Calu3 (cell line): ENCODE results near the gene PSKH1. TPM values are rescaled to one million over a fixed set of nuclear protein-coding genes. Genes with fewer than 3 reads are reported as not detected.

Experiments used
- BruUV-seq: library from RNA; stranded (reverse); fragments of 400-500 nt; replicated peaks from 2 replicates; lab custom pipeline; 2021; lab: Mats Ljungman, UMichigan
- CTCF ChIA-PET: fragments of 300-600 bp; sonication (Branson Sonifier 250); formaldehyde crosslinking; loops from one replicate; lab custom pipeline; 2022; ENCODE audit warnings: antibody characterized with exemption; lab: Charles Lee
- DNase-seq: peaks from one replicate; pipeline ENCODE4 v3.0.0; 2022
- H3K27ac Mint-ChIP-seq: one replicate; pipeline ENCODE4 v1.8.0; 2022; ENCODE audit warnings: mixed read lengths; ENCODE audit not compliant: unreplicated experiment
- H3K27me3 Mint-ChIP-seq: one replicate; pipeline ENCODE4 v1.8.0; 2022; ENCODE audit warnings: mixed read lengths; ENCODE audit not compliant: unreplicated experiment
- H3K36me3 Mint-ChIP-seq: one replicate; pipeline ENCODE4 v1.8.0; 2022; ENCODE audit warnings: mild to moderate bottlenecking, moderate library complexity, mixed read lengths; ENCODE audit not compliant: insufficient read depth, unreplicated experiment
- H3K4me1 Mint-ChIP-seq: one replicate; pipeline ENCODE4 v1.8.0; 2022; ENCODE audit warnings: mild to moderate bottlenecking, low read depth, mixed read lengths; ENCODE audit not compliant: unreplicated experiment
- H3K4me3 Mint-ChIP-seq: one replicate; pipeline ENCODE4 v1.8.0; 2022; ENCODE audit warnings: mild to moderate bottlenecking, low read depth, moderate library complexity, mixed read lengths; ENCODE audit not compliant: unreplicated experiment
- H3K9me3 Mint-ChIP-seq: one replicate; pipeline ENCODE4 v1.8.0; 2022; ENCODE audit warnings: low read depth, mixed read lengths; ENCODE audit not compliant: unreplicated experiment
- CTCF ChIP-seq: fragments of 200-600 bp; IDR thresholded peaks from one replicate; pipeline ENCODE4 v1.8.0; 2022; ENCODE audit warnings: antibody characterized with exemption; ENCODE audit not compliant: unreplicated experiment
- intact Hi-C: fragments of 100-400 bp; cut with micrococcal nuclease; formaldehyde crosslinking; loops from one replicate; pipeline ENCODE4 v1.10.0; 2022; ENCODE audit not compliant: unreplicated experiment
- total RNA-seq: library from RNA; stranded (reverse); gene quantifications from 2 replicates; pipeline ENCODE4 v1.2.3, GENCODE V29; 2022

The PSKH1 gene
- total RNA-seq, 1 experiment from 2014 or later: 41.7 TPM

- peak overlapping the region; percentile 85 for H3K4me3 Mint-ChIP-seq
- peaks cover 23% of the 10 kb centered on the region for H3K4me1 Mint-ChIP-seq
- intact Hi-C loops: no loop called here
- peak; percentile 13 for DNase-seq
- H3K27me3 Mint-ChIP-seq: no peaks in the 10 kb centered on the region
- H3K27ac Mint-ChIP-seq: peak overlapping the region; percentile 45
- peaks cover 36% of the 10 kb centered on the region for H3K36me3 Mint-ChIP-seq
- TF ChIP-seq CTCF: no peak
- no peaks in the 10 kb centered on the region for H3K9me3 Mint-ChIP-seq
- TSS peak; percentile 53 for BruUV-seq
- CTCF ChIA-PET: no interaction called here
These were observed 74.3 kb downstream of the PSKH1 start for GRCh38 chr16:67967183-67967957.

- H3K4me1 Mint-ChIP-seq: peaks cover 23% of the 10 kb centered on the region
- TF ChIP-seq CTCF: no peak
- CTCF ChIA-PET: no interaction called here
- no peaks in the 10 kb centered on the region for H3K27me3 Mint-ChIP-seq
- H3K27ac Mint-ChIP-seq: peak overlapping the region; percentile 45
- H3K4me3 Mint-ChIP-seq: peak overlapping the region; percentile 85
- no TSS peak for BruUV-seq
- H3K36me3 Mint-ChIP-seq: peaks cover 36% of the 10 kb centered on the region
- DNase-seq: peak; percentile 40
- intact Hi-C loops: no loop called here
- H3K9me3 Mint-ChIP-seq: no peaks in the 10 kb centered on the region
These were observed 74.9 kb downstream of the PSKH1 start for GRCh38 chr16:67967958-67968399.

- TF ChIP-seq CTCF: no peak
- Mint-ChIP-seq H3K36me3 (peaks cover 36% of the 10 kb centered on the region), H3K27ac (peak within 1 kb of the TSS; percentile 69), H3K27me3 (no peaks in the 10 kb centered on the region), H3K4me3 (peak within 1 kb of the TSS; percentile 85), H3K9me3 (no peaks in the 10 kb centered on the region), H3K4me1 (peaks cover 23% of the 10 kb centered on the region)
- intact Hi-C loops: no loop called here
- no TSS peak for BruUV-seq
- CTCF ChIA-PET: interaction anchor here (0.6 kb wide), 1 partner anchor 11 kb away, joined by 3 read pairs; no protein-coding TSS in a partner anchor
- peak; percentile 90 for DNase-seq
These were observed 75.6 kb downstream of the PSKH1 start, which contains the start of gene SLC12A4 for GRCh38 chr16:67968400-67969253. SLC12A4 (minus strand) TSS chr16:67968637; CDS start chr16:67968553, 84 bp downstream.

GRCh38 chr16:67969254-67970039 lies 76.4 kb downstream of the PSKH1 start:
- Mint-ChIP-seq H3K4me1 (peaks cover 23% of the 10 kb centered on the region), H3K27me3 (no peaks in the 10 kb centered on the region), H3K36me3 (peaks cover 36% of the 10 kb centered on the region), H3K9me3 (no peaks in the 10 kb centered on the region), H3K27ac (peak overlapping the region; percentile 69), H3K4me3 (peak overlapping the region; percentile 85)
- CTCF ChIA-PET: interaction anchor here (0.6 kb wide), 2 partner anchors 12 to 30 kb away, joined by 3 to 7 read pairs; no protein-coding TSS in a partner anchor
- intact Hi-C loops: no loop called here
- TF ChIP-seq CTCF: no peak
- no peak for DNase-seq
- BruUV-seq: no TSS peak
